GM21717 (cell line): ENCODE measurements around the gene WNT9A.
"Not testable (repeated sequence)": the region's sequence is repeated elsewhere in the genome, so short reads cannot be mapped to it uniquely, and the experiment has no call there.

Experiments
- ATAC-seq: cut with Tn5 transposase; IDR thresholded peaks from one replicate; pipeline ENCODE4 v1.9.1; 2021; ENCODE audit warnings: mild to moderate bottlenecking, moderate library complexity; ENCODE audit not compliant: unreplicated experiment

Gene WNT9A, protein sequence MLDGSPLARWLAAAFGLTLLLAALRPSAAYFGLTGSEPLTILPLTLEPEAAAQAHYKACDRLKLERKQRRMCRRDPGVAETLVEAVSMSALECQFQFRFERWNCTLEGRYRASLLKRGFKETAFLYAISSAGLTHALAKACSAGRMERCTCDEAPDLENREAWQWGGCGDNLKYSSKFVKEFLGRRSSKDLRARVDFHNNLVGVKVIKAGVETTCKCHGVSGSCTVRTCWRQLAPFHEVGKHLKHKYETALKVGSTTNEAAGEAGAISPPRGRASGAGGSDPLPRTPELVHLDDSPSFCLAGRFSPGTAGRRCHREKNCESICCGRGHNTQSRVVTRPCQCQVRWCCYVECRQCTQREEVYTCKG

DNA sequence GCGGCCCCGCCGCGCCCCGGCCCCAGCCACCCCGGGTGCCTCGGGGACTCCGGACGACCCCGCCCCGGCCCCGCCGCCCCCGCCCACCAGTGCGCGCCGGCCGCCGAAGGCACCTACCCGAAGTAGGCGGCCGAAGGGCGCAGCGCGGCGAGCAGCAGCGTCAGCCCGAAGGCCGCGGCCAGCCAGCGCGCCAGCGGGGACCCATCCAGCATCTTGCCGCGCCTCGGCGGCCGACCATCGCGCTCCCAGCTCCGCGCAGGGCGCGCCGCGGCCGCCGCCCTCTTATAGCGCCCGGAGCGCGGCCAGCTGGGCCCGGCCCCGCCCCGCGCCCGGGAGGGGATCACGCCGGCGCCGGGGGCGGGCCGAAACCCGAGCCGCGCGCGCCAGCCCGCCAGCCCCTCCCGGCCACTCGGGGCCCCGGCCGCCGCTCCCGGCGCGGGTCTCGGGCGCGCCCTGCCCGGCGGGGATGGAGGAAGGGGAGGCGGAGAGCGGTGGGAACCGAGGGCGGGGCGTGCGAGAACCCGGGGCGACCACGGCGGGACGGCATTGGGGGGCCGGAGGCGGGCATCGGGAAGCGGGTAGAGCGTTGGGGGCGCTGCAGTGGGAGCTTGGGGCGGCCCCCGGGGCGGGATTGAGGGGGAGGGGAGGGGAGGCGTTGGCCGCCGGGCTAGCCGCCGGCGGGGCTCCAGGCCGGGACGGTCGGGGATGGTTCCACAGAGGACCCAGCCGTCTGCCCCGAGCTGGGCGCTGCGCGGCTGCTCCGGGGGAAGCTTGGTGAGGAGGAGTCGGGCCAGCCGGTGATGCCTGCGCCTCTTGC, at the start of gene WNT9A:
Gene WNT9A (minus strand): TSS at position 257 of the 817 bp plus-strand sequence. CDS start 45 bp downstream, at position 212.
- no peak for ATAC-seq

DNA sequence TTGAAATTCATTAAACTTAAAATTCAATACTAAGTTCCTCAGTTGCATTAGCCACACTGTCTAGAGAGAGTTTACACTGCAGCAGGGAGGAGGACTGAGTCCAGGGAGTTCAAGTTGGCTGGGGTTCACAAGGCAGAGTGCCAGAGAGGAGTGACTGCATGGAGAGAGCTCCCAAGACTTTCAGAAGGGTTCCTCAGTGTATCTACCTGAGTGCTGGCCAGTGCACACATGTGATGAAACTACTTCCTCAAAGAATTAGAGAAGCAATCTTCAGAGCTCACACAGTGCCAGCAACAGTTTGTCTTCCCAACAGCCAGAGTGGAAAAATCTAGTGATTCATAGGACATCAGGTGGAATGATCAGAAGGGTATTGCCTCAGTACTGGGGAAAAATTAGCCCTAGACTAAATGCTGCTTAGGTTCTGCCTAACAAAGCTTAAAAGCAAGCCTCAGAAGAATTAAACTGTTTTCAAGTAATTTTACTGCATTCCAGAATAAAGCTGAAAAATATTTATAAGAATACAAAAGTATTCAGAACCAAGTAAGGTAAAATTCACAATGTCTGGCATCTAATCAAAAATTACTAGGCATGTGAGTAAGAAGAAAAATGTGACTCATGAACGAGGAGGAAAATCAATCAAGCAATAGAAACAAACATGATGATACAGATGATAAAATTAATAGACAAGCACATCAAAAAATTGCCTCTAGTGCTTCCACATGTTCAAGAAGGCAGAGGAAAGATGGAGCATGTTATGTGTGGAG, 48.6 kb upstream of the WNT9A start:
- no peak for ATAC-seq

DNA sequence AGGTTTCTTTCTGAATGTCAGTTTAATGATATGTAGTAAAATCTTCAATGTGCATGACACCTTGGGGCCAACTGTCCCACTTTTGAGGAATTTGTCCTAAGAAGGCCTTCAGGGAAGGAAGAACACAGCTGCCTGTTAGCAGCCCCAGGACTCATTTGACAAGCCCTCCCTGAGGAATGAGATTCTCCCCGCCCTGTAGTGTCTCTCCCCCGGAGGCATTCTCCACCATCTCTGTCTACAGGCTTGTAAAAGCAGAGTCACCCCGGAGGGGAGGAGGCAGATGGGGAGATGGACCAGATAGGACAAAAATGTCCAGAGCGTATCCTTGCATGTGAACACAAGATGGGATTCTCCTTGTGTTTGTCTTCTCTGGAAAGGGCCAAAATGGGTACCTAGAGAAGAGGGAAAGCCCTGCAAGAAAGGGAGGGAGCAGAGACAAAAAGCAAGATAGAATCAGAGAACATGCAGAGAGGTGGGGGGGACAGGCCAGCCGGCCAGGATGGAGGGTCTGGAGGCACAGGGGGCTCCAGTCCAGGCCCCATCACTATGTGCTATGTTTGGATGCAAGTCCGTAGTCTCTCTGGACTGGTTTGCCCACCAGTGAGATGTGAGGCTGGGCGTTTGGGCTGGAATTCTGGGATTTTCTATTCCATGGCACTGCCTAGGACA, 47.0 kb upstream of the WNT9A start:
- no peak for ATAC-seq

DNA sequence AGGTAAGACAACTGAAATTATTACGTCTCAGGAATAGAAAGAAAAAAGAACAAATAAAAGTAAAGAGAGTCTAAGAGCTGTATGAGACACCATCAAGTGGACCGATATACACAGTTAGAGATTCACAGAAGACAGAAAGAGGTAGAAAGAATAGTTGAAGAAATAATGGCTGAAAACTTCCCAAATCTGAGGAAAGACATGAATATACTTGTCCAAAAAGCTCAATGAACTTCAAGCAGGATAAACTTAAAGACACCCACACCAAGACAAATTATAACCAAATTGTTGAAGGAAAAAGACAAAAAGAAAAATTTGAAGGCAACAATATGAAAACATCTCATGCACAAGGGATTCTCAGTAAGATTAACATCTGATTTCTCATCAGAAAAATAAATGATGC, 39.4 kb upstream of the WNT9A start:
- no peak for ATAC-seq

DNA sequence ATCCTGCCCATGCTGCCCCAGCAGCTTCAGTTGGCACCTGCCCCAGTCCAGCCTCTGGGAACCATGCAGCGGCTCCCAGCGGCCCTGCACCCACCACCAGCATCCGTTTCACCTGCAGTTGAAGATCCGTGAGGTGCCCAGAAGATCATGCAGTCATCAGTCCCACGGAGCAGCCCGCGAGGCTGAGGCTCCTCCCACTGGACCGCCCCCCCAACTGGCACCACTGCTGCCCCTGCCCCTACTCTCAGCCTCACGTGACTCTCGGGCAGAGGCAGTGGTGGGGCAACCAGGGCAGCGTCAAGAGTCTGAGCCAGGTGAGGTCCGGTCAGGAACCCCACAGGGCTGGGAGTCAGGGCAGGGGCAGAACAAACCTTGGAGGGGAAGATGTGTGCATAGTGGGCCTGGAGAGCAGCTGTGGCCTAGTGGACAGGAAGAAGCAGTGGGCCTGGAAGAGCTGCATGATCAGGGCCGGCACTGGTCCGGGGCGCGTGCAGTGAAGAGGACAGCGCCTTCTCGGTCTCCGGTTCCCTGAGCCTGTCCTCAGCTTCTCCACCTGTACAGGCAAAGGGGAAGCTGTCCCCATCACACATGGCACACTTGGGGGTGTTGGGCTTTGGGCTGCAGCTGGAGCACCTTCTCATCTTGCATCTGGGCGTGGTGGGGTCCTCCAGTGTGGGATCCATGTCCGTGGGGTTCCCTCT, 28.0 kb upstream of the WNT9A start:
- ATAC-seq: not testable (repeated sequence)

DNA sequence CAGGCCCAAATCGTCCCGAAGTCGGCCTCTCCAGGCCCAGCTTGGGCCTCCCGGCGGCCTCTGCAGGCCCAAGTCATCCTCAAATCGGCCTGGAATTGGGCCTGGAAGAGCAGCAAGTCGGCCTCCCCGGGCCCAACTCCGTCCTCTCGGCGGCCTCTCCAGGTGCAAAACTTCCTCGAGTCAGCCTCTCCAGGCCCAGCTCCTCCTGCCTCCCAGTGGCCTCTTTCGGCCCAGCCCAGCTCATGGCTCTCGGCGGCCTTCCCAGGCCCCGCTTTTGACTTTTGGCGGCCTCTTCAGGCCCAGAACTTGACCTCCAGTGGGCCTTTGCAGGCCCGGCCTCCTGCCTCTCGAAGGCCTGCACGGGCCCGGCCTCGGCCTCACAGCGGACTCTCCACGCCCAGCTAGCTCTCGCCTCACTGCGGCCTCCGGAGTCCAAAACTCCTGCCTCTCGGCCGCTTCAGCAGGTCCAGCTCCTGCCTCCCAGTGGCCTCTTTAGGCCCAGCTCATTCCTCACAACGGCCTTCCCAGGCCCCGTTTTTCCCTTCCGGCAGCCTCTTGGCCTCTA, 26.1 kb upstream of the WNT9A start:
- not testable (repeated sequence) for ATAC-seq

DNA sequence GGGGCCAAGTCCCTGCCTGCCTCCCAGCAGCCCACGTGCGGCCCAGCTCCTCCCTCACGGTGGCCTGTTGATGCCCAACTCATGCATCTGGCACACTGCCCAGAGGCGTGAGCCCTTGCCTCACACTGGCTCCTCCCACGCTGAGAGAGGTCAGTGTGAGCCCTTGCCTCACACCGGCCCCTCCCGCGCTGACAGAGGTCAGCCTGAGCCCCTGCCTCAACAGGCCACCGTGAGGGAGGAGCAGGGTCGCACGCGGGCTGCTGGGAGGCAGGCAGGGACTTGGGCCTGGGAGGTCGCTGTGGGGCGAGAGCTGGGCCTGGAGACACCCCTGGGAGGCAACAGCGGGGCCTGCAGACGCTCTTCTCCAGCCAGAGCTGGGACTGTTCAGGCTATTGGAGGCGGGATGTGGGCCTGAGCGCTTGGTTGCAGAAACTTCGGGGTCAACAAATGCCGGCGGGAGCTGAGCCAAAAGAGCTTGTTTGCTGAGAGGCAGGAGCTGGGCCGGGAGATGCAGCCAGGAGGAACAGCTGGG, 25.2 kb upstream of the WNT9A start:
- not testable (repeated sequence) for ATAC-seq

DNA sequence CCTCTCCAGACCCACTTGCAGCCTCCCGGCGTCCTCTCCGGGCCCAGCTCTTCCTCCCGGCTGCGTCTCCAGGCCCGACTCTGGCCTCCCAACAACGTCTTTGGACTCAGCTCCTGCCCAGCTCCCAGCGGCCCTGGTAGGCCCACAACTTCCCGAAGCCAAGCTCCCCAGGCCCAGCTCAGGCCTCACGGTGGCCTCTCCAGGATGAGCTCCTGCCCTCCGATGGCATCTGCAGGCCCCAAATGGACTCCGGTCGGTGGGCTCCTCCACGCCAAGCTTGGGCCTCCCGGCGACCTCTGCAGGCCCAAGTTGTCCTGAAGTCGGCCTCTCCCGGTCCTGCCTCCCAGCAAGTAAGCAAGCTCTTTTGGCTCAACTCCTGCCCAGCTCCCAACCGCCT, 24.5 kb upstream of the WNT9A start:
- not testable (repeated sequence) for ATAC-seq

DNA sequence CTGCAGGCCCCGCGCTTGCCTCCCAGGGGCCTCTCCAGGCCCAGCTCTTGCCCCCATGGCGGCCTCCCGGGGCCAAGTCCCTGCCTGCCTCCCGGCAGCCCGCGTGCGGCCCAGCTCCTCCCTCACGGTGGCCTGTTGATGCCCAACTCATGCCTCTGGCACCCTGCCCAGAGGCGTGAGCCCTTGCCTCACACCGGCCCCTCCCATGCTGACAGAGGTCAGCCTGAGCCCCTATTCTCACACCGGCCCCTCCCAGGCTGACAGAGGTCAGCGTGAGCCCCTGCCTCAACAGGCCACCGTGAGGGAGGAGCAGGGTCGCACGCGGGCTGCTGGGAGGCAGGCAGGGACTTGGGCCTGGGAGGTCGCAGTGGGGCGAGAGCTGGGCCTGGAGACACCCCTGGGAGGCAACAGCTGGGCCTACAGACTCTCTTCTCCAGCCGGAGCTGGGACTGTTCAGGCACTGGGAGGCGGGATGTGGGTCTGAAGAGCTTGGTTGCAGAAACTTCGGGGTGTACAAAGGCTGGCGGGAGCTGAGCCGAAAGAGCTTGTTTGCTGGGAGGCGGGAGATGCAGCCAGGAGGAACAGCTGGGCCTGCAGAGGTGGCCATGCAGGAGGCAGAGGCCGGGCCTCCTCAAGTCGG, 24.0 kb upstream of the WNT9A start:
- ATAC-seq: not testable (repeated sequence)

DNA sequence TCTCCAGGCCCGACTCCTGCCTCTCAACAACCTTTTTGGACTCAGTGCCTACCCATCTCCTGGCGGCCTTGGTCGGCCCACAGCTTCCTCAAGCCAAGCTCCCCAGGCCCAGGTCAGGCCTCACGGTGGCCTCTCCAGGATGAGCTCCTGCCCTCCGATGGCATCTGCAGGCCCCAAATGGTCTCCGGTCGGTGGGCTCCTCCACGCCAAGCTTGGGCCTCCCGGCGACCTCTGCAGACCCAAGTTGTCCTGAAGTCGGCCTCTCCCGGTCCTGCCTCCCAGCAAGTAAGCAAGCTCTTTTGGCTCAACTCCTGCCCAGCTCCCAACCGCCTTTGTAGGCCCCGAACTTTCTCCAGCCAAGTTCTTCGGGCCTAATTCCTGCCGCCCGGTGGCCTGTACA, 23.5 kb upstream of the WNT9A start:
- ATAC-seq: not testable (repeated sequence)

DNA sequence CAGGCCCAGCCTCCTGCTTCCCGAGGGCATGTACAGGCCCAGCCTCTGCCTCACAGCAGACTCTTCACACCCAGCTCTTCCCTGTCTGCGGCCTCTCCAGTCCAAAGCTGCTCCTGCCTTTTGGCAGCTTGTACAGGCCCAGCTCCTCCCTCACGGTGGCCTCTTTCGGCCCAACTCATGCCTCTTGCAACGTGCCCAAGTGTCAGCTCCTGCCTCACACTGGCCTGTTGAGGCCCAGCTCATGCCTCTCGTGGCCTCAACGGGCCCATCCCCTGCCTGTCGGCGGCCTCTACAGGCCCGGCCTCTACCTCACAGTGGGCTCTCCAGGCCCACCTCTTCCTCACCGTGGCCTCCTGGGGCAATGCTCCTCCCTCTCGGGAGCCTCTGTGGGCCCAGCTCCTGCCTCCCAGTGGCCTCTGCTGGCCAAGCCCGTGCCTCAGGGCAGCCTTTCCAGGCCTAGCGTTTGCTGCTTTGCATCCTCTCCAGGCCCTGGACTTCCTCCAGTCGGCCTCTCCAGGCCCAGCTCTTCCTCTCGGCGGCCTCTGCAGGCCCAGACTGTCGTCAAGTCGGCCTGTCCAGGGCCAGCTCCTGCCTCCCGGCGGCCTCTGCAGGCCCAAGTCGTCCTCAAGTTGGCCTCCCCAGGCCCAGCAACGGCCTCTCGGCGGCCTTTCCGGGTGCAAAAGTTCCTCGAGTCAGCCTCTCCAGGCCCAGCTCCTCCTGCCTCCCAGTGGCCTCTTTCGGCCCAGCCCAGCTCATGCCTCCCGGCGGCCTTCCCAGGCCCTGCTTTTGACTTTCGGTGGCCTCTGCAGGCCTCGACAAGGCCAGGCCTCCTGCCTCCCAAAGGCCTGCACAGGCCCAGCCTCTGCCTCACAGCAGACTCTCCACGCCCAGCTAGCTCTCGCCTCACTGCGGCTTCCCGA, 22.6 kb upstream of the WNT9A start:
- ATAC-seq: not testable (repeated sequence)

DNA sequence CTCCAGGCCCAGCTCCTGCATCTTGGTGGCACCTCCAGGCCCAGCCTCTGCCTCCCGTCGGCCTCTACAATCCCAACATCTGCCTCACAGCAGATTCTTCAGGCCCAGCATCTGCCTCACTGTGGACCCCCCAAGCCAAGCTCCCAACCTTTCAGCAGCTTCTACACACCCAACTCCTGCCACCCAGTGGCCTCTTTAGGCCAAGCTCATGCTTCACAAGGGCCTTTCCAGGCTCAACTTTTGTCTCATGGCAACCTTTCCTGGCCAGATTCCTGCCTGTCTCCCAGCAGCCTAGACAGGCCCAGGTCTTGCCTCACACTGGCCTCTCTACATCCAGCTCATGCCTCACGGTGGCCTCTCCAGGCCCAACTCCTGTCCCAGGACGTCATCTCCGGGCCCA, 20.1 kb upstream of the WNT9A start:
- not testable (repeated sequence) for ATAC-seq

DNA sequence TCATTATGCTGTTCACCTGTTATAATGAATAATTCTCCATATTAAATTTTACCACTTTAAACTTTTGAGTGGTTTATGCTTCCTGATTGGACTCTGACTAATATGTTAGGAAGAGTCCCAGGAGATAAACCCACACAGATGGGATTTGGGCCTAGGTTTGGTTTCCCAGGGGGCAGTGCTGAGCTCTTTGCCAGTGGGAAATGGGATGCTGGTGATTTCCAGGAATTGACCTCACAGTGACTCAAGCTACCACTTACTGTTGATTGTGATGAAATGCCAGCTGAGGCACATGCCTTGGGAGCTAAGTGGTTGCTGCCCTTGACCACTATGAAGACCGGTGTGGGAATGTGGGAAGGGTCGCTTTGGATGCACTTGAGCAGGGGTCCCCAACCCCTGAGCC, 19.0 kb upstream of the WNT9A start:
- not testable (repeated sequence) for ATAC-seq

DNA sequence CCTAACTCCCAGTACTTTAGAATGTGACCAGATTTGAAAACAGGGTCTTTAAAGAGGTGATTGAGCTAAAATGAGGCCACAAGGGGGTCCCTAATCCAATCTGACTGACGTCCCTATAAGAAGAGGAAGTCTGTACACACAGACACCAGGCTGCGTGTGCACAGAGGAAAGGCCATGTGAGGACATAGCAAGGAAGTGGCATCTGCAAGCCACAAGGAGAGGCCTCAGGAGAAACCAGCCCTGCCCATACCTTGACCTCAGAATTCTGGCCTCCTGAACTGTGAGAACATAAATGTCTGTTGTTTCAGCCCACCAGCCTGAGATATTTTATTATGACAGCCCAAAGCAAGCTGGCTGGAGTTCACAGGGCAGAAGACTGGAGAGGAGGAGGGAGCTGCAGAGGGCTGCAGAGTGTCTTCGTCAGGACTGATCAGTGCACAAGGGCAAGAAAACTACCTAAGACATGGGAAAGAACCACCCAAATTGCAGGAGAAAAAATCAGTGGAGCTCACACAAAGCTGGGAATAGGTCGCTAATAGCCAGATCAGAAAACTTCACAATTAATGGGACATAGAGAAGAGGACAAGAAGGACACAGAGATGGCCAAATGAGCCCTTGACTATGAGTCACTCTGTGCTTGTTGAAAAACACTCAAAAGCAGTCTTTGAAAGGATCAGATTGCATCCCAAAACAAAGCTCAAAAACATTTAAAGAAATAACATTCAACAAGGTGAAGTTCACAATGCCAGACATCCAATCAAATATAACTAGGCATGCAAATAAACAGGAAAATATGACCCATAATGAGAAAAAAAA, 14.1 kb upstream of the WNT9A start:
- no peak for ATAC-seq

DNA sequence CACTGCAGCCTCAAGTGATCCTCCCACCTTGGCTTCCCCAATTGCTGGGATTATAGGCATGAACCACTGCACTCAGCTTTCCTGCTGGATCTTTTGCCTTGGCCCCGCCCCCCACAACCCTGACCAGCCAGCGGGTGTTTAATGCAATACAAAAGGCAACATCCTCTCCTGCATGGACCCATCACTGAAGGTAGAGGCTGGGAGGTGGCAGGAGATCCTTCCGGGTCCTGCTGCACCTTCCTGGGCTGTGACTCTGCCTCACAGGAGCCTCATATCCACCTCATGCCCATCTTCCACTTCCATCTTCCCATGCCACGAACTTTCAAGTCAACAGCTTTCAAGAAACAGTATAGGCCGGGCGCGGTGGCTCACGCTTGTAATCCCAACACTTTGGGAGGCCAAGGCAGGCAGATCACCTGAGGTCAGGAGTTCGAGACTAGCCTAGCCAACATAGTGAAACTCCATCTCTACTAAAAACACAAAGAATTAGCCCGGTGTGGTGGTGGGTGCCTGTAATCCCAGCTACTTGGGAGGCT, 11.7 kb upstream of the WNT9A start:
- no peak for ATAC-seq

DNA sequence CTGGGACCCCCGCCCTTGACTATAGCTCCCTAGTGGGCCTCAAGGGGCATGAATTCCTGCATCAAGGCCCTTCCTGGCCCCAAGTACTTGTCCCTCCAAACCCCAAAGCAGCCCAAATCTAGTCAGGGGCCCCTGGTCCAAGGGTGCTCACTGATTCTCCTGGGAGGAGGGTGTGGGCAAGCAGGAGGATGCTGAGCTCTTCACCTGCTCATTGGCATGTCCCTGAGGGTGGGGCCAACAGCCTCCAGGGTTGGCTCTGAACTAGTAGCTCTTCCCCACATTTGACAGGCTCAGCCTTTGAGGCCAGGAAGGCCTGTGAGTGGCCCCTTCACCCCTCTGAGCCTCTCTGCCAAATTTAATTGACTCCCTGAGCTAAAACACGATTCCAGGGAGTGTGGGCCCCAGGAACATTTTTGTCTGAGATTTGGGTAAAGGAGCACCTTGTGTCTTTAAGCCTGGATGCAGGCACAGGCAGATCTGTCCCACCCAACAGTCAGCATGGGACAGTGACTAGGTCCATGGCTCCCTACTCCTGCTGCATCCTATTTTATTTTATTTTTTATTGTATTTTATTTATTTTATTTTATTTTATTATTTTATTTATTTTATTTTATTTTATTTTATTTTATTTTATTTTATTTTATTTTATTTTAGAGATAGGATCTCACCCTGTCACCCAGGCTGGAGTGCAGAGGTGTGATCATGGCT, 11.0 kb upstream of the WNT9A start:
- ATAC-seq: no peak
